Germinal center (tissue), 1 donor: ENCODE data around the gene HEXIM1.
A peak's percentile ranks its signal among the peaks of the same experiment; 100 is the strongest.

Experiments
- DNase-seq: peaks from one replicate; pipeline ENCODE4 v3.0.0; 2012; ENCODE audit warnings: mixed read lengths, low spot score

HEXIM1 gene

DNA sequence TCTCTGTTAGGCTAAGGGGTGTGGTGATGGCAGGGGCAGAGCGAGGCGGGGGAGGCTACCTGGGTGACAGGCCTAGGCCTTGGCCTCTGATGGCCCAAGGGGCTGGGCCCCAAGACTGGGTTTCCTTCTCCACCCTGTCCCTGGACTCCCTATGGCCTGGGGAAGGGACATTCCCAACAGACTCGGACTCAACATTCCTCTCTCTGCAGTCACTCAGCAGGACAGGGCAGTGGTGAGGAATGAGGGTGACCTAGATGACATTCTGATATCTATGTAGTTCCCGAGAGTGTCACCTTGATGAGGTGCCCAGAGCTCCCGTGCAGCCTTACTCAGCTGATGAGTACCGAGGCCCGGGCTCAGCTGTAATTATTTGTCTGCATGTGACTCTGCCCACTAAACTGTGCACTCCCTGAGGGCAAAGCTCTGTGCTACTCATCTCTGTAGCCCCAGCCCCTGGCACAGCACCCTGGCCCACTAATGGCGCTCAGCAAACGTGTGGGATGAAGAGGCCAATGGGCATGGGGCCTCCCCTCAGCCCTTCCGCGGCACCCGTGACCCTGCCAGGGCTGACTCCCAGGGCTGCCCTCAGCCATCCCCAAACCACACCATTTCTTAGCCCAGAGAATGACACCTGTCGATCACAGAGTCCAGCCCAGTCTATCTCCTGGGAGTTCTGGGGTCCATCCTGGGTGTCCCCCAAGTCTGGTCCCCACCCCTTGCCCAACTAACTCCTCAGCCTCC is 18.2 kb upstream of the HEXIM1 start:
- no peak for DNase-seq

DNA sequence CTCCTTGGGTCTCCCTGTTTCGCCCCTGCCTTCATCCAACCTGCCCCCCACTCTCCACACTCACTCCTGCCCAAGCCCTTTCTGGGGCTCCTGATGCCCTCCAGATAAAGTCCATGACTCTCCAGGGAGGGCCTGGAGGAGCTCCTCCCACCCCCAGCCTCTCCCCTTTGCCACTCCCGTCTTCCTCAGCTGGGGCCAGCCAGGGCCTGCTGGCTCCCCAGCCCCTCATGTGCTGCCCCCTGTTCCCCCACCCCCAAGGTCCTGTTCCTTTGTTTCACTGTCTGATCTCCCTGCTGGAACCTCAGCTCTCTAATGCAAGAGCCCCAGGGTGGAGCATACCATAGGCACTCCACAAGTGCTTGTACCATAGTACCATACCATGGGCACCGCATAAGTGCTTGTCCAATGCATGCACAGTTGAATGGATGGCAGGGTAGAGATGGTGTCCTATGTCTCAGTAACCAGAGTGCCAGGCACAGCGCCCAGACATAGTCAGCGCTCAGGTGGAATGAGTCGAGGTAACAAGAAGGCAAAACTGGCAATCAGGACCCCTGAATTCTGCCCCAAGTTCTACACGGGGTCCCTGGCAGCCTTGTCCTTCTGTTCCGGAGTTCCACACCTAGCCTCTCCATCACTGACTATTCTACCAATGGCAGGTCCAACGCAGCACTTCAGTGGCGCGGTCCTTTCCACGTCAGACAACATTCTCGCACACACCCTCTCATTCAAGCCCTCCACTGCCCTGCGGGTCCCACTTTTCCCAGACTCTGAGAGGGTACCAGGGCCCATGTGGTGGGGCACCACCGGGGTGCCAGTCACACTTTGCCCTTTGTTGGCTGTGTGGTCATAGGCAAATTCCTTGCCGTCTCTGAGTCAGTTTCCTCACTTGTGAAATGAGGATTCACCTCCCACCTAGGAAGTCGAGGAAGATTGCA is 17.3 kb upstream of the HEXIM1 start:
- no peak for DNase-seq

DNA sequence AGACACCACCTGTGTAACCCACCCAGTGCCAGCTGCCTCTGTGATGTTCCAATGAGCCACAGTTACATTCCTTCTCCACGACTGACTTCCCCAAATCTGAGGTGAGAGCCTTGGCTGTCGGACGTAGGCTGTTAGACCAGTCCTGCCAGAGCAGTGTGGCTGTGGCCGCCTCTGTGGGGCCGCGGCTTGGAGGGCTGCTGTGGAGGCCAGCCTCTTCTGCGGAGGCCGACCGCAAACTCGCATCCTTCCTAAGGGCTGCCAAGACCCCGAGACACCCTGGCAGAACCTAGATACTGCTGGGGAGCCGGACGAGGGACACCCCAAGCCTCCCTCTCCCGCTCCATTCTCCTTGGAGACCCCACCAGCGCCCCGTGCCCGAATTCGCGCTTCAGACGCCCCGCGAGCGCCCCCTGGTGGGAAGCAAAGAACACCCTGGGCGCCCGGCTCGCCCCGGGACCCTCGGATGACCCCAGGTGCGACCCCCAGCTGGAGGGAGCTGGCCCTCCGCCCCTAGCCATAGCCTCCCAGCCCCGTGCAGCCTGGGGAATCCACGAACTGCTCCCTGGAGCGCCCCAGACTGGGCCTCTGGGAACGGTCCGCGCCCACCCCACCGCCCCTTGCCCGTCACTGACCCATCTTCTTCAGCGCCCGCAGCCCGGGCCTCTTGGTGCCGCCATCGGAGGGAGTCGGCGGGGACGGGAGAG is 16.5 kb upstream of the HEXIM1 start:
- peak; percentile 49 for DNase-seq

DNA sequence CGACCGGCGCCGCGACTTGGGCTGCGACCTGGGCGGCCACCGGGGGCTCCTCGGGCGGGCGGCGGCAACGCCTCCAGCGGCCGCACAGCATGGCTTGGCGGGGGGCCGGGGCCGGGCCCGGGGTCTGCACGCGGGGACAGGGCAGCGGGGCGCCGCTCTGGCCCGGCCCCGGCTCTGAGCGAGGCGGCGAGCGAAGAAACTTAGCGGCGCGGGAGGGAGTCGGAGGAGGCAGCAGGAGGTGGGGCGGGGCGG is 16.0 kb upstream of the HEXIM1 start, which contains the start of gene PLCD3:
PLCD3 (minus strand) TSS at position 196 of the 252 bp plus-strand sequence; CDS start at position 91, 105 bp downstream.
- no peak for DNase-seq

DNA sequence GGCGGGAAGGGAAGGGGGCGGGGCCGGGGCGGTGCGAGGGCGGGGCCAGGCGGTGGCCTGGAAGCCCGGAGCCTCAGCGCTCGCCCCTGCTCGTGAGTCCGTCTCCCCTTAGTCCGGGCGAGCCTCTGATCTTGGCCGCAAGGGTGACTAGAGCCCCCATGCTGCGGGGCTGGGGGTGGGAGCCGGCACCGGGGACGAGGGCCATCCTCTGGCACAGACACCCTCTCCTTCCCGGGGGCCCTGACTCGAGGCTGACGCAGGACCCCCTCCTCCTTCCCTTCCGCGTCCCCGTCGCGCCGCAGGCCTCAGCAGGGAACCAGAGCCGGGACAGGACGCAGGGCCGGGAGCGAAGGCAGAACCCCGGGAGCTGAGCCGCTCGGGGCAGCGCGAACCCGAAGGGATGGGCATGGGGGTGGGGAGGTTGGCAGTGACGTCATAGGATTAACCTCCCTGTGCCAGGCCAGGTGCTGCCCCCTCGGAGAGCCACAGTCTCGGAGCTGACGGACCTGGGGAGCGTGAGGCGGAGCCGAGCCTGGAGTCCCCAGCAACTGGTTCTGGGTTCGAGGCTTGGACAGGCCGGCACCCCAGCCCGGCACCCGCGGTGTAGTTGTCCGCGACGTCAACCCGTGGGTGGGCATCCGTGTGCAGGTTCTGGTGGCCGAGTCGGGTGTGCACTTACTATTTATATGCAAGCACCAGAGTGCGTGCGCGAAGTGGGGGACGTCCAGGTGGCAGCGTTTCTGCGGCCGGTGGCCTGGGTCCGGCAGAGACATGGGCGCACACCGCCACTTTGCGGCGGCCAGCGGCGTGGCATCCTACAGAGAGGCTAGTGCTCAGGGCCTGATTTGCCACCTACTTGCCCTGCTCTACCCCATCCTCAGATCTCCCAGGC is 15.5 kb upstream of the HEXIM1 start:
- peak; percentile 93 for DNase-seq

DNA sequence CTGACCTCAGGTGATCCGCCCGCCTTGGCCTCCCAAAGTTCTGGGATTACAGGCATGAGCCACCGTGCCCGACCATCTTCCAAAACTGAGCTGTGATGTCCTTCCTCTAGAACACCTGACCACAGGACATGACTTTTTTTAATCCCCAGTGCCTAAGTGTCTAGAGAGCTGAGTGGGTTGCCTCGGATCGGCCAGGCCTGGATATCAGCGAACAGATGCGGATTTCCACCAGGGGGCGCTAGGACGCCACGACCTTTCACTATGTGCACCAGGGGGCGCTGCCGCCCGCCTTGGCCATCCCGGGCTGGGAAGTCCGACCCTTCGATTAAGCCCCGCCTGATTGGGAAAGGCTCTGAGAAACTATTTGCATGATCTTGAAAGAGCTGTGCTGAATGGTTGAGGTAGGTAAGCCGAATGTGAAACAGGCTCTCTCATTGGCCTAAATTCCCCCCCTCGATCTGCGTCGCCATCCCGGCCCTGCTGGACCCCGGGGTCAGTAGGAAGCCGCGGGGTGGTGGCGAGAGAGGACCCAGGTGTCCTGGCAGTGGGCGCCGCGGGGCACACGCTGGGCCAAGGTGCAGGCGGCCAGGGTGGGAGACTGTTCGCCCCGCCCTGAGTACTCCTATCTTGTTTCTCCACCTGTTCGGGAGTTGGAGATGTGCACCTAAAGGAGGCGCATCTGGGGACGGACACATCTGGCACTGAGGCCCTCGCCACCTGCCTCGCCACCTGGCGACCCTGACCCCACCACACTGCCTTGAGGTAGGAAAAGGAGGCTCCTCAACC is 12.9 kb upstream of the HEXIM1 start, which contains the start of gene ACBD4:
ACBD4 (plus strand) TSS at position 496 of the 786 bp plus-strand sequence. CDS start 458 bp downstream, outside the sequence.
- peak; percentile 96 for DNase-seq

DNA sequence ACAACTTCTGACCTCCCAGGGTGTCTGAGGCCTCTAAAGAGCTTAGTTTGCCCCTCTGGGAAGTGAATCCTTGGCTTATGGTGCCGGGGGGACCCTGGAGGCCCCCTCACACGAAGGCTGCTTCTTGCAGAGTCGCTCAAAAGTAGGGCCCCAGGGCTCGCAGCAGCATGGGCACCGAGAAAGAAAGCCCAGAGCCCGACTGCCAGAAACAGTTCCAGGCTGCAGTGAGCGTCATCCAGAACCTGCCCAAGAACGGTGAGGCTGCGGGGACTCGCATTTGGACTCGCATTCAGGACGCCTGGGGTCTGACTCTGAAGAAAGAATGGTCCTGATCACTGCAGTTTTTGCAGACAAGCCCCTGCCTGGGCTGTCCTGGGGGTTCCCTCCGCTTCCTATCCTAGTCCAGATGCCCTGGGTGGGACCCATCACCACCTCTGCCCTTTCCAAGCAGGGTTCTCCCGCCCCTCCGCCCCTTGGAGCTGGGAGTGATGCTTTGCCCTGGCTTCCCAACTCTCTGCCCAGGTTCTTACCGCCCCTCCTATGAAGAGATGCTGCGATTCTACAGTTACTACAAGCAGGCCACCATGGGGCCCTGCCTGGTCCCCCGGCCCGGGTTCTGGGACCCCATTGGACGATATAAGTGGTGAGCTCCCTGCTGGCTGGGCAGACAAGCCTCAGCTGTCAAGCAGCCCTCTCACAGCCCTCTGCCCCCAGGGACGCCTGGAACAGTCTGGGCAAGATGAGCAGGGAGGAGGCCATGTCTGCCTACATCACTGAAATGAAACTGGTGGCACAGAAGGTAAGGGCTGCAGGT is 12.1 kb upstream of the HEXIM1 start:
- DNase-seq: no peak

DNA sequence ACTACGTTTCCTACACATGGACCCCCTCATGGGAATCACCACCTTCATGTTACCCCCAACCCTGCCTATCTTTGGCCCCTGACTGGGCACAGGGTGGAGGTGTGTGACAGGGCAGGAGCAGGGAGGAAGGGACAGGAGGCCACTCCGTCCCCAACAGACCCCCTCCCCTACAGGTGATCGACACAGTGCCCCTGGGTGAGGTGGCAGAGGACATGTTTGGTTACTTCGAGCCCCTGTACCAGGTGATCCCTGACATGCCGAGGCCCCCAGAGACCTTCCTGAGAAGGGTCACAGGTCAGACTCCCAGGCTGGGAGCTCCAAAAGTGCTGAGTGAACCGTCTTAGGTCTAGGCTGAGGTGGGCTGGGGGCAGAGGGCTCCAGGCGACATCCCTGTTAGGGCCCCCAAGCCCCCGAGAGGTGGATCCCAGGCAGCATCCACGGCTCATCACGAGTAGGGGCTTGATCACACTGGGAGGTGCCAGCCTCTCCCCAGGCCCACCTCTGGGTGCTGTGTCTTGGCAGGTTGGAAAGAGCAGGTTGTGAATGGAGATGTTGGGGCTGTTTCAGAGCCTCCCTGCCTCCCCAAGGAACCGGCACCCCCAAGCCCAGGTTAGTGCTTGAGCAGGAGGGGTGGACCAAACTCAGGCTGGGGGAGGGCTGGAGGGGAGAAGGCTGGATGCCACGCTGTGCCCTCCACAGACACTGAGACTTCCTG is 11.3 kb upstream of the HEXIM1 start:
- DNase-seq: no peak

DNA sequence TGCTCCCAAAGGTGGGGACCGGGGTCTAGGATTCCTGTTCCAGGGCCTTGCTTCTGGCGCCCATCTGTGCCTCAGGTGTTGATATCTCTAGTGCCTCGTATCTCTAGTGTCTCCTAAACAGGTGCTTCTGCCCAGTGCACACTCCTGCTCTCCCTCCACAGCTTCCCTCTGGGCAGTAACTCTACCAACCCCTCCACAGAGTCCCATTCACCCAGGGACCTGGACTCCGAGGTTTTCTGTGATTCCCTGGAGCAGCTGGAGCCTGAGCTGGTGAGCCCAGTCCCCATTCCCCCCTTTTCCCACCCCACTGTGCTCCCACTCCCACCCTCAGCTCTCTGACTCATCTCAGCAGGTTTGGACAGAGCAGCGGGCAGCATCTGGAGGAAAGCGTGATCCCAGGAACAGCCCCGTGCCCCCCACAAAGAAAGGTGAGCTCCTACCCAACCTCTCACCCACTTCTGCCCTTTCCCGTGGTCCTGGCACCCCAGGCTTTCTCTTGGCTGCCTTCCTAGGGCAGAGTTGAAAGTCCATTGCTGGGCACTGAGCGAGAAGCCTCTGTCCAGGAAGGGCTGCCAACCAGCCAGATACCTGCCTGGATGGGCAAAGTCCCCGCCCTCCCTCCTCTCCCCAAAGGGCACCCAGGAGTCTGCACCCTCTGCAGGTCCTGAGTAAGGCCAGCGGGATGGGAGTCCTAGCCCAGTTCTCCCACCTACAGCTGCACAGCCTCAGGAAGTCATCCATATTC is 10.5 kb upstream of the HEXIM1 start:
- no peak for DNase-seq

DNA sequence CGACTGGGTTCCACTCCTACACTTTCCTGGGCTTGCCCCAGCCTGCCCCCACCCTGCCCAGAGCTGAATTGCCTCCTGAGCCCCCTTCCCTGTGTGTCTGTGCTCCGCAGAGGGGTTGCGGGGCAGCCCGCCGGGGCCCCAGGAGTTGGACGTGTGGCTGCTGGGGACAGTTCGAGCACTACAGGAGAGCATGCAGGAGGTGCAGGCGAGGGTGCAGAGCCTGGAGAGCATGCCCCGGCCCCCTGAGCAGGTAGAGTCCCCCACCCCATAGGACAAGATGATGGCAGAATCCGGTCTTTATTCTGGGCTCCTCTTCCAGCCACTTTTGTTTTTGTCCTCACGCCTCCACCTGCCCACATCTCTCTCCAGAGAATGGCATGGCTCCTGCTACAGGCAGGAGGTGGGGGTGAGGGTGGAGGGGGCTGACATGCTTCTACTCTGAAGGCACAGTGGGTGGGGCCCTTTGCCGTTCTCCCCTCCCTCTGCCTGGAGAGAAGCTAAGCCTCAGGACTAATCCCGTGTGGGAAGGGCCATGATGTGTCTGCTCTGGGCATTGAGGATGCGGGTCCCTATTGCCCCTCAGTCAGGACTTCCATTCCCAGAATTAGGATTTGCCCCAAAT is 9.3 kb upstream of the HEXIM1 start:
- DNase-seq: no peak

DNA sequence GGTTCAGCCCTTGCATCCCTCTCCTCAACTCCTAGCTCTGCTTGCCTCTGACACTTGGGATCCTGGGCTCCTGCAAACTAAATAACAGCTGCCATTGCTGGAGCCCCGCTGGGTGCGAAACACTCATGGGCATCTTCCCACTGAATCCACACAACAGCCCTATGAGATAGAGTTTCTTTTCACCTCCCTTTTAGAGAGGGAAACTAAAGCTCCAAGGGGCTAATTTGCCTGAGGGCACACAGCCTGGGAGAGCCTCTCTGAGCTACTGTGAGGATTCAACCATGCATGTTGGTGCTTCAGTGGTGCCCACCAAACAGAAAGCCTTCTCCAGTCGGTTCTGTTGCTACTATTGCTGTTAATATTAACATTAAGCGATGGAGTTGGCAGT is 8.7 kb upstream of the HEXIM1 start:
- DNase-seq: no peak

DNA sequence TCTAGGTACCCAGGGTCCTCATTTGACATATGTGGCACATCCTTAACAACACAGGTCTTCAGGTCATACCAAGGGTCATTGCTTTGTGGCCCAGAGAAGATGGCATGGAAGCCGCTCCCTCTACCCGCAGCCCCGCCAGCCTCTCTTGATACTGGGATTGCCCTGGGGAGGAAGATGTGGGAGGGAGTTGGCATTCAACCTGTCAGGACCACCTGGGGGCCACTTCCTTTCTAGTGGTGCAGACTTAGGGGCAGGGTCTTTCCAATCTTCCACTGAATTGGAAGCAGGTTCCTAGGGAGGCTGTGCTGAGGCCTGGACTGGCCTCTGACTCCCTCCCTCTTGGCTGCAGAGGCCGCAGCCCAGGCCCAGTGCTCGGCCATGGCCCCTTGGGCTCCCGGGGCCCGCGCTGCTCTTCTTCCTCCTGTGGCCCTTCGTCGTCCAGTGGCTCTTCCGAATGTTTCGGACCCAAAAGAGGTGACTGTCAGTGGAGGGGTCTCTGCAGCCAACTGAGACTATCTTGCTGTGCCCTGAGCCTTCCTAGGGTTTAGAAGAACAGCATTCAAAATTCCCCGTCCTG is 5.1 kb upstream of the HEXIM1 start:
- no peak for DNase-seq

DNA sequence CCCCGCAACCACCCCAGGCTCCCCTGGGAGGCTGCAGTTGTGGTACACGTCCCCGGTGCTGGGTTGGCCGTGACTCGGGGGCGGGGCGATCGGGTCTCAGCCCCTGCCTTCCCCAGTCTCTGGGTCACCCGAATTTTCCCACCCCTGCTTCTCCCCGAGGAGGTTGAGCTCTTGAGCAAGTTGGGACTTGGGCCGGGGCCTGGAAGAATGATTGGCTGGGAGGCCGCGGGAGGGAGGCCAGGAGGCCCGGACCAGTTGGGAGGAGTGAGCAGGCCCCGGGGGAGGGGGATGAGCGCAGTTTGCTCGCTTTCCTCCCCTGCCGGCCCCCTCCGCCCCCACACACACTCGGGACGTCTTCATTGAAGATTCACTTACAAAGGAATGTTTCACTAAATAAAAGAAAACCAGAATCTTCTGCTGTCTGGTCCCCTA is 4.5 kb upstream of the HEXIM1 start:
- DNase-seq: peak; percentile 40

DNA sequence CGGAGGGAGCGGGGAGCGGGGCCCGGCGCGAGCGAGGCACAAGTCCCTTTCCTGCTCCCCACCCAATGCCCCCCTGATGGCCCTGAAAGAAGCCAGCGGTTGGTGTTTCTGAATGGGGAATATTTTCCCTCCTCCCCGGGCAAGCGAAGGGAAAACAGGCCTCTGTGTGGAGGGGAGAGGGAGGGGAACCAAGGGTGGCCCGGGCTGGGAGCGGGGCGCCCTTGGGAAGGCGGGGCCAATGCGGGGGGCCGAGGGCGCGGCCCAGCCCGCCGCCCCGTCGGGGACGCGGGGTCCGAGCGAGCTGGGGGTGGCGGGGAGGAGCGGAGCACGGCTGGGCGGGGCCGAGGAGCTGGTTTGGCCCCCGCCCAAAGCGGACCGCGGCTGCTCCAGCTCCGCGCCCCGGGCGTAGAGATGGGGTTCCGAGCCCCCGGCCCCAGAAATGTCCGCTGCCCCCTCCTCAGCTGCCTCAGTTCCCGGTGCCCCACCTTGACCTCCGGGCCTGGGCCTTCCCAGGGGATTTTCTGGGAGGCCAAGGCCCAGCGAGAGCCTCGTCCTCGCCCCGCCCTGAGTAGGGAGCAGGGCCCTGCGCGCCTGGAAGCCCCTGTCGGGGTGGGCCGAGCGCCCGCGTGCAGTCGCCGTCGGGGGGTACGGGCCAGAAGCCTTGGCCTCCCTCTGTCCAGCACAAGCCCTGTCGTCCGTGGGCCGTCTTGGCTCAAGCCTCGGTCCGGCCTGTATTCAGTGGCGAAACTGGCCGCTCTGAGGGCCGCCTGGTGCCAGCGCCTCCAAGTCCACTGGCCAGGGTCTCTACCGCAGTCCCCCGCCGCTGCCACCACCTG is 3.9 kb upstream of the HEXIM1 start:
- DNase-seq: no peak

DNA sequence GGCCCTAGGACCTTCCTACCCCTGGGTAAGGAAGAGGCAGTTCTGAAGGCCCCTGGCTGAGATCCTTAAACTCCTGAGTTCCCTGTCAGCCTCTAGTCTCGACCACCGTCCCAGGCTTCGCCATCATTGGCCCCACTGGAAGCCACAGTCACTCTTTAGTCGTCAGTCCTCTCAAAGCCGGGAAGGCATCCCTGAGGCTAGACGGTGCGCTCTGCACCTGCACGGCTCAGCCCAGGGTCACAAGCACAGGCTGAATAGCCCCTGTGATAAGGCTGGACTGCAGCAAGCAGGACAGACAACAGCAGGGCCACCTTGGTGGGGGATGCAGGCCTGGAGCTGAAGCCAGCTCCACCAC is 3.3 kb upstream of the HEXIM1 start:
- DNase-seq: no peak

DNA sequence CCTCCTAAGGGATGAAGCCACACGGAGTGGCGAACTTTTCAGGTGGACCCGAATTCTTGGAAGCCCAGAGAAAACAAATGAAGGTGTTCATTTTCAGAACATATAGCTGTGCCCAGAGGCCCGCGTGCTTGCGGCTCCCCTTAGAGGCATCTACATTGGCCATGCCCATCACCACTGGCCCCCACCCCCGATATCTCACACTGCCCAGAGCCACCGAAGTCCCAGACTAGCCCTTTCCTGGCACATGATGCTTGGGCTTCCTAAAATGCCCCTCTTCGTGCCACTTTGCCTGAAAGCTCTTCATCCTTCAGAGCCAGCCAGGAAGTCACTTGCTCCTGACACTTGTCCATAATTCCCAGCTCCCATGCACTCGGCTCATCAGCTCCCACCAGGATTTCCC is 2.1 kb upstream of the HEXIM1 start:
- DNase-seq: no peak

DNA sequence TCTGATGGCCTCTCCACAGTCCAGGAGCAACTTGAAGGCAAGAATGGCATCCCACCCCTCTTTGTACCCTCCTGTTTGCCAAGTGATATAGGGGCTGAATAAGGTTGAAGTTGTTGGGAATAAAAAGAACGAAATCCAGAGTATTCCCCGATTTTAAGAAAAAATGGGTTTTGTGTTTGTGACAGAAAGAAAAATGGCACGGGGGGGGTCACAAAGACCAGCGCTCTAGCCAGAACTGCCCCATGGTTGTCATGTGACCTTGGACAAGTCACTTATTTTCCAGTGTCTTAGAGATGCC is 1.7 kb upstream of the HEXIM1 start:
- DNase-seq: no peak
